ENCODE results near the gene RABEP1. TPM values are rescaled to one million over a fixed set of nuclear protein-coding genes. Genes with fewer than 3 reads are reported as not detected.
A peak's percentile ranks its signal among the peaks of the same experiment; 100 is the strongest.

RABEP1 gene
- total and polyA plus RNA-seq, 3 experiments from 2014 or later: 44.4 to 64.0 (median 60.9) TPM

GRCh38 chr17:5257124-5257523 is 25.0 kb upstream of the RABEP1 start:
- Mint-ChIP-seq H3K27ac (peak overlapping the region in 1 of 8 donors; percentile 50), H3K4me1 (peaks cover 8 to 10% (median 9%) of the 10 kb centered on the region in 3 donors), H3K4me3 (no peak overlapping the region), H3K36me3 (no peaks in the 10 kb centered on the region), H3K9me3 (no peaks in the 10 kb centered on the region), H3K27me3 (no peaks in the 10 kb centered on the region)
- H3K27me3 ChIP-seq (ENCODE audit: insufficient read depth, low read length, poor library complexity, severe bottlenecking): no peaks in the 10 kb centered on the region
- peaks cover 7% of the 10 kb centered on the region for H3K4me1 ChIP-seq (ENCODE audit: insufficient read depth, low read length)
- POLR2A ChIA-PET: no interaction called here
- H3K27ac ChIP-seq (ENCODE audit: low read depth, low read length): no peak overlapping the region
- H3K9me3 ChIP-seq (ENCODE audit: low read length): no peaks in the 10 kb centered on the region
- CTCF ChIA-PET: no interaction called here
- no peak overlapping the region for H3K4me3 ChIP-seq (ENCODE audit: low read length)
- no peak for DNase-seq
- H3K36me3 ChIP-seq (ENCODE audit: insufficient read depth, low read length): no peaks in the 10 kb centered on the region

GRCh38 chr17:5260542-5260941 is 21.5 kb upstream of the RABEP1 start:
- H3K27me3 Mint-ChIP-seq: no peaks in the 10 kb centered on the region
- Histone ChIP-seq H3K36me3 (ENCODE audit: insufficient read depth, low read length) (no peaks in the 10 kb centered on the region), H3K9me3 (ENCODE audit: low read length) (no peaks in the 10 kb centered on the region), H3K27ac (ENCODE audit: low read depth, low read length) (no peak overlapping the region), H3K4me3 (ENCODE audit: low read length) (no peak overlapping the region), H3K27me3 (ENCODE audit: insufficient read depth, low read length, poor library complexity, severe bottlenecking) (no peaks in the 10 kb centered on the region), H3K4me1 (ENCODE audit: insufficient read depth, low read length) (no peaks in the 10 kb centered on the region)
- CTCF ChIA-PET: no interaction called here
- no peak for DNase-seq
- no peaks in the 10 kb centered on the region for H3K9me3 Mint-ChIP-seq
- H3K27ac Mint-ChIP-seq: no peak overlapping the region
- no peak overlapping the region for H3K4me3 Mint-ChIP-seq
- H3K4me1 Mint-ChIP-seq: peaks cover 0 to under 1% (median under 1%) of the 10 kb centered on the region in 3 donors
- POLR2A ChIA-PET: no interaction called here
- no peaks in the 10 kb centered on the region for H3K36me3 Mint-ChIP-seq

DNA sequence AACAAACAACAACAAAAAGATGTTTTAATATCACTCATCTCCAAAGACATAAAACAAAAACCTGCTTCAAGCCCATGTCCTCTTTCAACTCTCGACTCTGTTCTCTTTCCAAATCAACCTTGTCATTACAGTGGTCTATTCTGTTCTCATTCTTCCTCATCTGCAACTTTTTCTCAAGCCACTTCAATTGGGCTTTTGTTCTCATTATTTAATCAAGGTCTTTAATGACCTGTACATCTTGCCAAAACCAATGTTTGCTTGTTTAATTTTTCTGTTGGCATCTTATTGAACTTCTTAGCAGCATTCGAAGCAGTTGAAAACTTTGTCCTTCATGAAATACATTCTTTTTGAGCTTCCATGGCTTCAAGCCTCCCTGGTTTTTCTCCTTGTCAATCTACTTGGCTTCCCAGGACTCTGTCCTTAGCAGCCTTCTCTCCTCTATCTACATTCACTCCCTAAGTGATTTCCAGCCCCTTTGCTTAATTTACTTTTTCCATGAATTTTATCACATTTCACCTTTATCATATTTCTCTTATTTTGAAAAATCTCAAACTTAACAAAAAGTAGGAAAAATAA is 19.6 kb upstream of the RABEP1 start:
- H3K27ac ChIP-seq (ENCODE audit: low read depth, low read length): no peak overlapping the region
- no peak for DNase-seq
- POLR2A ChIA-PET: no interaction called here
- no peaks in the 10 kb centered on the region for H3K4me1 Mint-ChIP-seq
- CTCF ChIA-PET: no interaction called here
- H3K9me3 ChIP-seq (ENCODE audit: low read length): no peaks in the 10 kb centered on the region
- no peaks in the 10 kb centered on the region for H3K27me3 ChIP-seq (ENCODE audit: insufficient read depth, low read length, poor library complexity, severe bottlenecking)
- H3K4me1 ChIP-seq (ENCODE audit: insufficient read depth, low read length): no peaks in the 10 kb centered on the region
- H3K27ac Mint-ChIP-seq: no peak overlapping the region
- no peak overlapping the region for H3K4me3 ChIP-seq (ENCODE audit: low read length)
- H3K36me3 ChIP-seq (ENCODE audit: insufficient read depth, low read length): no peaks in the 10 kb centered on the region
- no peaks in the 10 kb centered on the region for H3K27me3 Mint-ChIP-seq
- no peaks in the 10 kb centered on the region for H3K36me3 Mint-ChIP-seq
- H3K4me3 Mint-ChIP-seq: no peak overlapping the region
- no peaks in the 10 kb centered on the region for H3K9me3 Mint-ChIP-seq

DNA sequence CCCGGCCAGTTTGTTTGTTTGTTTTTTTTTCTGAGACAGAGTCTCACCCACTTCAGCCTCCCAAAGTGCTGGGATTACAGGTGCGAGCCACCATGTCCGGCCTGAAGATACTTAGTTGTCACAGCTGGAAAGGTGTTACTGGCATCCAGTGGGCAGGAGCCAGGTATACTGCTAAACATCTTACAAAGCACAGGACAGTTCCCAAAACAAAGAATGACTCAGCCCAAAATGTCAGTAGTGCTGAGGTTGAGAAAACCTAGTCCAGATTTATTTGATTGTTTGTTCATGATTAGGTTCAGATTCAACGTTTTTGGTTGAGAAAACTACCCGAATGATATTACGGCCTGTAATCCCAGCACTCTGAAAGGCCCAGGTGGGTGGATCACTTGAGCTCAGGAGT is 18.6 kb upstream of the RABEP1 start:
- Histone ChIP-seq H3K36me3 (ENCODE audit: insufficient read depth, low read length) (no peaks in the 10 kb centered on the region), H3K27ac (ENCODE audit: low read depth, low read length) (no peak overlapping the region), H3K4me1 (ENCODE audit: insufficient read depth, low read length) (no peaks in the 10 kb centered on the region), H3K27me3 (ENCODE audit: insufficient read depth, low read length, poor library complexity, severe bottlenecking) (no peaks in the 10 kb centered on the region), H3K9me3 (ENCODE audit: low read length) (no peaks in the 10 kb centered on the region), H3K4me3 (ENCODE audit: low read length) (no peak overlapping the region)
- Mint-ChIP-seq H3K4me3 (no peak overlapping the region), H3K4me1 (no peaks in the 10 kb centered on the region), H3K9me3 (no peaks in the 10 kb centered on the region), H3K27ac (peak overlapping the region in 1 of 8 donors; percentile 64), H3K36me3 (no peaks in the 10 kb centered on the region), H3K27me3 (no peaks in the 10 kb centered on the region)
- ChIA-PET CTCF (no interaction called here), POLR2A (no interaction called here)
- DNase-seq: no peak

GRCh38 chr17:5264893-5265292 is 17.2 kb upstream of the RABEP1 start:
- POLR2A ChIA-PET: interaction anchor here (0.6 kb wide), 1 partner anchor 205 kb away, joined by 3 read pairs; no protein-coding TSS in a partner anchor
- CTCF ChIA-PET: no interaction called here
- no peaks in the 10 kb centered on the region for H3K9me3 ChIP-seq (ENCODE audit: low read length)
- no peaks in the 10 kb centered on the region for H3K9me3 Mint-ChIP-seq
- no peak overlapping the region for H3K4me3 Mint-ChIP-seq
- no peaks in the 10 kb centered on the region for H3K4me1 ChIP-seq (ENCODE audit: insufficient read depth, low read length)
- no peaks in the 10 kb centered on the region for H3K27me3 Mint-ChIP-seq
- H3K4me1 Mint-ChIP-seq: no peaks in the 10 kb centered on the region
- no peaks in the 10 kb centered on the region for H3K27me3 ChIP-seq (ENCODE audit: insufficient read depth, low read length, poor library complexity, severe bottlenecking)
- no peak overlapping the region for H3K27ac Mint-ChIP-seq
- no peaks in the 10 kb centered on the region for H3K36me3 ChIP-seq (ENCODE audit: insufficient read depth, low read length)
- no peak overlapping the region for H3K27ac ChIP-seq (ENCODE audit: low read depth, low read length)
- H3K36me3 Mint-ChIP-seq: no peaks in the 10 kb centered on the region
- H3K4me3 ChIP-seq (ENCODE audit: low read length): no peak overlapping the region
- no peak for DNase-seq

- Histone ChIP-seq H3K27me3 (ENCODE audit: insufficient read depth, low read length, poor library complexity, severe bottlenecking) (no peaks in the 10 kb centered on the region), H3K36me3 (ENCODE audit: insufficient read depth, low read length) (no peaks in the 10 kb centered on the region), H3K27ac (ENCODE audit: low read depth, low read length) (no peak overlapping the region), H3K4me3 (ENCODE audit: low read length) (no peak overlapping the region), H3K4me1 (ENCODE audit: insufficient read depth, low read length) (no peaks in the 10 kb centered on the region), H3K9me3 (ENCODE audit: low read length) (no peaks in the 10 kb centered on the region)
- Mint-ChIP-seq H3K9me3 (no peaks in the 10 kb centered on the region), H3K27me3 (peaks cover 2 to 4% of the 10 kb centered on the region in 2 donors), H3K27ac (no peak overlapping the region), H3K4me3 (no peak overlapping the region), H3K36me3 (no peaks in the 10 kb centered on the region), H3K4me1 (no peaks in the 10 kb centered on the region)
- no peak for DNase-seq
- POLR2A ChIA-PET: no interaction called here
- CTCF ChIA-PET: no interaction called here
Measured at GRCh38 chr17:5269241-5269960, 12.7 kb upstream of the RABEP1 start.

- no peaks in the 10 kb centered on the region for H3K27me3 ChIP-seq (ENCODE audit: insufficient read depth, low read length, poor library complexity, severe bottlenecking)
- Mint-ChIP-seq H3K4me3 (no peak overlapping the region), H3K9me3 (no peaks in the 10 kb centered on the region), H3K27ac (peak overlapping the region in 1 of 8 donors; percentile 31), H3K27me3 (peaks cover 2 to 4% of the 10 kb centered on the region in 2 donors), H3K4me1 (no peaks in the 10 kb centered on the region), H3K36me3 (no peaks in the 10 kb centered on the region)
- no peaks in the 10 kb centered on the region for H3K9me3 ChIP-seq (ENCODE audit: low read length)
- CTCF ChIA-PET: interaction anchor here (0.8 kb wide), 1 partner anchor 18 kb away, joined by 3 read pairs; no protein-coding TSS in a partner anchor
- no peak overlapping the region for H3K4me3 ChIP-seq (ENCODE audit: low read length)
- H3K36me3 ChIP-seq (ENCODE audit: insufficient read depth, low read length): no peaks in the 10 kb centered on the region
- POLR2A ChIA-PET: no interaction called here
- no peak for DNase-seq
- H3K27ac ChIP-seq (ENCODE audit: low read depth, low read length): no peak overlapping the region
- no peaks in the 10 kb centered on the region for H3K4me1 ChIP-seq (ENCODE audit: insufficient read depth, low read length)
Measured at GRCh38 chr17:5272322-5272721, 9.8 kb upstream of the RABEP1 start.

DNA sequence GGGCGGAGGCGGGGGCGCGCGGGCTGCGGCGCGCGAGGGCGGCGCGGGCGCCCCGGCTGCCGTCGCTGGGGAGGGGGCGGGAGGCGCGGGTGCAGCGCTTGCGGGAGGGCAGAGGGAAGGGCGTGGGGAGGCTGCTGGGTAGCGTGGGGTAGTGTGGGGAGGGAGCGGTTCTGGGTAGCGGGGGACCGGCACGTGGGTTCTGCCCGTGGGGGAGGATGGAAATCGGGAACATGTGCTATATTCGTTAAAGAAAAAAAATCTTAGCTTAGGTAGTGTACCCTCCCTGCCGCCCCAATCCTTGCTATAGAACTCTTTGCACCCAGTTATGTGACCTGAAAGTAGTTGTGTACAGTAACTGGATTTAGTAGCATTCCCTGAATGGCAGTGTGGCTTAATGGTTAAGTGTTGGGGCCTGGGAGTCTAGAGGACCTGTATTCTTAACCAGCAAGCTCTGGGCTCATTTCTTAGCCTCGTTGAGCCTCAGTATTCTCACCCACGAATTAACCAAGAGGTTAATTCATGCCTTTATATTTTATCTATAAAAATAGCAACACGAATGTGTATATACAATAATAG is 646 bp downstream of the RABEP1 start:
- H3K4me3 ChIP-seq (ENCODE audit: low read length): peak overlapping the region; percentile 83
- Mint-ChIP-seq H3K36me3 (peaks cover 0 to 15% (median 4%) of the 10 kb centered on the region in 3 donors), H3K4me3 (peak overlapping the region; percentile 76 to 97 (median 92)), H3K27me3 (peaks cover 0 to 6% of the 10 kb centered on the region in 2 donors), H3K27ac (peak overlapping the region; percentile 54 to 99 (median 86)), H3K4me1 (peaks cover 32 to 50% (median 43%) of the 10 kb centered on the region in 3 donors), H3K9me3 (no peaks in the 10 kb centered on the region)
- ChIA-PET CTCF (interaction anchor here (1.1 kb wide), 1 partner anchor 85 kb away, joined by 3 read pairs; no protein-coding TSS in a partner anchor), POLR2A (interaction anchor here (0.6 to 1.1 kb wide), 6 partner anchors 27 to 149 kb away, joined by 3 to 10 read pairs (median 4); no protein-coding TSS in a partner anchor)
- peak in 3 of 5 donors; percentile 1 to 66 (median 36) for DNase-seq
- H3K36me3 ChIP-seq (ENCODE audit: insufficient read depth, low read length): no peaks in the 10 kb centered on the region
- no peaks in the 10 kb centered on the region for H3K9me3 ChIP-seq (ENCODE audit: low read length)
- H3K4me1 ChIP-seq (ENCODE audit: insufficient read depth, low read length): peaks cover 38% of the 10 kb centered on the region
- H3K27ac ChIP-seq (ENCODE audit: low read depth, low read length): peak overlapping the region; percentile 53
- H3K27me3 ChIP-seq (ENCODE audit: insufficient read depth, low read length, poor library complexity, severe bottlenecking): no peaks in the 10 kb centered on the region
